A673 (cell line): ENCODE data around the gene ZNF579. TPM values are rescaled to one million over a fixed set of nuclear protein-coding genes. Genes with fewer than 3 reads are reported as not detected.

Experiments used
- BruUV-seq: library from RNA; stranded (reverse); fragments of 400-500 nt; replicated peaks from 2 replicates; lab custom pipeline; 2021; lab: Mats Ljungman, UMichigan
- CTCF ChIA-PET: fragments of 300-600 bp; sonication (Branson Sonifier 250); formaldehyde crosslinking; loops from one replicate; lab custom pipeline; 2022; ENCODE audit warnings: antibody characterized with exemption; lab: Charles Lee
- POLR2A ChIA-PET: fragments of 300-600 bp; sonication (Branson Sonifier 250); formaldehyde crosslinking; loops from one replicate; lab custom pipeline; 2022; ENCODE audit warnings: antibody characterized with exemption; ENCODE audit not compliant: low non-redundant PET; lab: Charles Lee
- DNase-seq: peaks from one replicate; pipeline ENCODE4 v3.0.0-alpha.2; 2015; ENCODE audit warnings: low spot score
- H3K27ac ChIP-seq: fragments of 200-600 bp; sonication (generic); 2 replicates; pipeline ENCODE4 v1.5.1; 2016; ENCODE audit warnings: mixed run types, low read depth, mild to moderate bottlenecking, mixed read lengths, antibody characterized with exemption, low read length; ENCODE audit not compliant: poor library complexity, severe bottlenecking
- H3K27me3 ChIP-seq: fragments of 200-600 bp; sonication (generic); replicated peaks from 2 replicates; pipeline ENCODE4 v1.6.1; 2017; ENCODE audit warnings: mixed run types, low read depth, mild to moderate bottlenecking, mixed read lengths, antibody characterized with exemption, low read length; ENCODE audit not compliant: insufficient read depth, poor library complexity
- H3K36me3 ChIP-seq: fragments of 200-600 bp; sonication (generic); 2 replicates; pipeline ENCODE4 v1.6.1; 2016; ENCODE audit warnings: mixed run types, mild to moderate bottlenecking, mixed read lengths, antibody characterized with exemption, low read length; ENCODE audit not compliant: insufficient read depth, poor library complexity, severe bottlenecking
- H3K4me1 ChIP-seq: fragments of 200-600 bp; sonication (generic); 2 replicates; pipeline ENCODE4 v1.6.1; 2017; ENCODE audit warnings: mixed run types, mild to moderate bottlenecking, mixed read lengths, antibody characterized with exemption, low read length; ENCODE audit not compliant: insufficient read depth, poor library complexity, severe bottlenecking
- H3K4me3 ChIP-seq: fragments of 200-600 bp; sonication (generic); 2 replicates; pipeline ENCODE4 v1.5.1; 2016; ENCODE audit warnings: low read depth, mixed run types, mild to moderate bottlenecking, mixed read lengths, low read length; ENCODE audit not compliant: poor library complexity, severe bottlenecking
- H3K9me3 ChIP-seq: fragments of 200-600 bp; sonication (generic); 2 replicates; pipeline ENCODE4 v1.6.1; 2016; ENCODE audit warnings: mixed run types, low read depth, mild to moderate bottlenecking, mixed read lengths, antibody characterized with exemption, low read length; ENCODE audit not compliant: poor library complexity, severe bottlenecking
- EZH2 ChIP-seq: fragments of 200-600 bp; sonication (generic); IDR thresholded peaks from 2 replicates; pipeline ENCODE4 v1.6.1; 2017; ENCODE audit warnings: borderline replicate concordance, low read depth, mild to moderate bottlenecking, mixed read lengths, antibody characterized with exemption, low read length; ENCODE audit not compliant: poor library complexity, severe bottlenecking
- intact Hi-C: fragments of 100-400 bp; cut with micrococcal nuclease; formaldehyde crosslinking; loops from one replicate; pipeline ENCODE4 v1.10.0; 2022; ENCODE audit not compliant: unreplicated experiment
- total RNA-seq: library from RNA; stranded (reverse); gene quantifications from 2 replicates; pipeline ENCODE4 v1.2.3, GENCODE V29; 2021
- TF ChIP-seq, protein P1 (sequence below): fragments of 300-800, 200-600 bp; sonication (generic); conservative IDR thresholded peaks from 2 replicates; pipeline ENCODE4 v1.5.1; 2017; ENCODE audit warnings: low read depth, mild to moderate bottlenecking, antibody characterized with exemption, low read length, moderate library complexity, mixed read lengths

ZNF579 gene
- total RNA-seq, 1 experiment from 2014 or later, result 27.5 TPM

DNA sequence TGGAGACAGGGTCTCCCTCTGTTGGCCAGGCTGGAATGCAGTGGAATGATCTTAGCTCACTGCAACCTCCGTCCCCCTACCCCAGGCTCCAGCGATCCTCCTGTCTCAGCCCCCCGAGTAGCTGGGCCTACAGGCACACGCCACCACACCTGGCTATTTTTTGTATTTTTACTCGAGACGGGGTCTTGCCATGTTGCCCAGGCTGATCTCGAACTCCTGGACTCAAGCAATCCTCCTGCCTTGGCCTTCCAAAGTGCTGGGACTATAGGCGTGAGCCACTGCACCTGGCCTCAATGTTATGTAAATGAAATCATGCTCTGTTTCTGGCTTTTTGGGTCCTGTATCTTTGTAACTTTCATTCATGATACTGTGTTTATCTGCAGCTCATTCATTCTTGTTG lies 8.1 kb upstream of the ZNF579 start:
- BruUV-seq, result no TSS peak

DNA sequence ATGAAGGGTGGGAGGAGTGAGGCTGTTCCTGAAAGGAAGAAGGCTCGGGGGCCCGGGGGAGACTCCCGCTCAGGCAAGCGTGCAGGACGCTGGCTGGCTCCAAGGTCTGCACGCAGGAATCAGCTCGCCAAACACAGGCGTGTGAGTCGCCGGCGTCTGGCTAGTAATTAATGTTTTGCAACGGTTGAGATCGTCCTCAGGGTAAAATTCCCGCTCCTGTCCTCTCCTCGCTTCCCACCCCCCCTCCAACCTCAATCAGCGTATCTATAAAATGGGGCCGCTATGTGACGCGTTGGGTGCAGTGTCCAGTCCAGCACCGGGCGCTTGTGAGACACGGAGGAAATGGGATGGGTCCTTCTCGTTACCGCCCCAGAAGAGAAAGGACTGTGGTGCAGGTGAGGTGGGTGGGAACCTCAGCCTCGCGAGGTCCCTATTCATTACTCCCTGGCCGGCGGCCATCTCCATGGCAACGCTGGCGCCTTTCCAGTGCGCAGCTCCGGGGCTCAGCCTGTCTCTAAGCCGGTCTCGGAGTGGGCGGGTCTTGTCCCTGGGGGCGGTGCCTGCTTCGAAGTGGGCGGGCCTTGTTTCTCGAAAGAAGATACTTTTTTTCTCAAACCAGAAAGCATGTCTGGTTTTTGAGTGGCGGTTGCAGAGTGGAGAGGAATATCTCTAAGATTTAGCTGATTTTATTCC lies 6.5 kb upstream of the ZNF579 start:
- no TSS peak for BruUV-seq
- Histone ChIP-seq H3K4me1 (peaks cover 26% of the 10 kb centered on the region), H3K27me3 (no peaks in the 10 kb centered on the region), H3K9me3 (no peaks in the 10 kb centered on the region), H3K4me3 (peak overlapping the region; percentile 43), H3K27ac (peak overlapping the region; percentile 70), H3K36me3 (no peaks in the 10 kb centered on the region)
- TF ChIP-seq EZH2, result no peak
- TF ChIP-seq, protein P1, sequence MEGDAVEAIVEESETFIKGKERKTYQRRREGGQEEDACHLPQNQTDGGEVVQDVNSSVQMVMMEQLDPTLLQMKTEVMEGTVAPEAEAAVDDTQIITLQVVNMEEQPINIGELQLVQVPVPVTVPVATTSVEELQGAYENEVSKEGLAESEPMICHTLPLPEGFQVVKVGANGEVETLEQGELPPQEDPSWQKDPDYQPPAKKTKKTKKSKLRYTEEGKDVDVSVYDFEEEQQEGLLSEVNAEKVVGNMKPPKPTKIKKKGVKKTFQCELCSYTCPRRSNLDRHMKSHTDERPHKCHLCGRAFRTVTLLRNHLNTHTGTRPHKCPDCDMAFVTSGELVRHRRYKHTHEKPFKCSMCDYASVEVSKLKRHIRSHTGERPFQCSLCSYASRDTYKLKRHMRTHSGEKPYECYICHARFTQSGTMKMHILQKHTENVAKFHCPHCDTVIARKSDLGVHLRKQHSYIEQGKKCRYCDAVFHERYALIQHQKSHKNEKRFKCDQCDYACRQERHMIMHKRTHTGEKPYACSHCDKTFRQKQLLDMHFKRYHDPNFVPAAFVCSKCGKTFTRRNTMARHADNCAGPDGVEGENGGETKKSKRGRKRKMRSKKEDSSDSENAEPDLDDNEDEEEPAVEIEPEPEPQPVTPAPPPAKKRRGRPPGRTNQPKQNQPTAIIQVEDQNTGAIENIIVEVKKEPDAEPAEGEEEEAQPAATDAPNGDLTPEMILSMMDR, result no peak
- intact Hi-C loops, result no loop called here
- peak; percentile 95 for DNase-seq
- CTCF ChIA-PET, result interaction anchor here (0.5 to 1.9 kb wide), 2 partner anchors 12 to 45 kb away, joined by 4 to 5 read pairs; partner anchors contain the start of gene FIZ1
- POLR2A ChIA-PET, result no interaction called here

More for the DNA sequence above, 8.1 kb upstream of the ZNF579 start:
- no peaks in the 10 kb centered on the region for H3K9me3 ChIP-seq
- peaks cover 26% of the 10 kb centered on the region for H3K4me1 ChIP-seq
- H3K27me3 ChIP-seq, result no peaks in the 10 kb centered on the region
- DNase-seq, result no peak
- TF ChIP-seq, protein P1, result no peak
- TF ChIP-seq EZH2, result no peak
- ChIA-PET CTCF (interaction anchor here (1.9 kb wide), 1 partner anchor 11 kb away, joined by 5 read pairs; the partner anchor contains the start of gene FIZ1), POLR2A (no interaction called here)
- no peaks in the 10 kb centered on the region for H3K36me3 ChIP-seq
- no peak overlapping the region for H3K27ac ChIP-seq
- intact Hi-C loops, result no loop called here
- H3K4me3 ChIP-seq, result no peak overlapping the region

DNA sequence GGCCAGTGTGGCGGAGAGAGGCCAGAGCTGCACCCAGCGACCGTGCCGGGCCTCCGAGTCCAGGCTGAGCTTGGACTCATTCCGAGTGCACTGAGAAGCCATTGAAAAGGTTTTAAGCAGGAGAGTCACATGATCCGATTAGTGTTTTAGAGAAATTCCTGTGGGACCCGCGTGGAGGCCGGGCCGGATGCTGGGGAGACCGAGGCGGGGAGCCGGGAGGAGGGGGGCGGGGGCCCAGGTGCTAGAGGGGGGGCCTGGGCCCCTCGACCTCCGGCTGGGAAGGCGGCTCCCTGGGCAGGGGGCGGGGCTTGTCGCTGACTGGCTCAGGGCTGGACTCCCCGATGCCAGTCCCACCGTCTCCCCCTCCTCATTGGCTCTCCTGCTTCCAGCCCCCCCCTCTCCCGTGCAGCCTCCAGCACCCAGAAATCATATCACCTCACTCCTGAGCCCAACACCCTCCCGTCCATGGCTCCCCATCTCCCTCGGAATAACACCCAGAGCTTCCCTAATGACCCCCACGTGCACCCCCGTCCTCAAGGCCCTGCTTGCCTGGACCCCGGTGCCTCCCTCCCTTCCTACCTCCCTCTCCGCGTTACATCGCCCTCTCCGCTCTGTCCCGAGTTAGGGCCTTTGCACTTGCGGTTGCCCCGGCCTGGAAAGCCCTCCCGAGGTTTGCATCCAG lies 5.2 kb upstream of the ZNF579 start:
- Histone ChIP-seq H3K36me3 (no peaks in the 10 kb centered on the region), H3K27me3 (no peaks in the 10 kb centered on the region), H3K27ac (peak overlapping the region; percentile 90), H3K4me1 (peaks cover 26% of the 10 kb centered on the region), H3K9me3 (no peaks in the 10 kb centered on the region), H3K4me3 (peak overlapping the region; percentile 31)
- ChIA-PET CTCF (no interaction called here), POLR2A (no interaction called here)
- DNase-seq, result peak; percentile 93
- no TSS peak for BruUV-seq
- intact Hi-C loops, result no loop called here
- TF ChIP-seq, protein P1, result no peak
- TF ChIP-seq EZH2, result no peak
